Measurements from ENCODE around the gene FBXL15. TPM values are rescaled to one million over a fixed set of nuclear protein-coding genes. Genes with fewer than 3 reads are reported as not detected.

The FBXL15 gene
- total RNA-seq, 1 donor from 2014 or later: 25.6 TPM

GRCh38 chr10:102457591-102458150, 37.0 kb downstream of the FBXL15 start:
- no peaks in the 10 kb centered on the region for H3K36me3 Mint-ChIP-seq (ENCODE audit: low read depth)
- peaks cover 23% of the 10 kb centered on the region for H3K4me1 Mint-ChIP-seq
- DNase-seq (ENCODE audit: low read depth, low spot score): no peak
- no peaks in the 10 kb centered on the region for H3K9me3 Mint-ChIP-seq
- no peak for TF ChIP-seq CTCF (conservative IDR thresholded peaks at IDR 0.05)
- H3K27ac Mint-ChIP-seq (ENCODE audit: unreplicated experiment): no peak overlapping the region
- peaks cover 12% of the 10 kb centered on the region for H3K27me3 Mint-ChIP-seq (ENCODE audit: low read depth)
- H3K4me3 Mint-ChIP-seq: peak overlapping the region; percentile 3

GRCh38 chr10:102458656-102459055, 38.0 kb downstream of the FBXL15 start:
- TF ChIP-seq CTCF (conservative IDR thresholded peaks at IDR 0.05): no peak
- DNase-seq (ENCODE audit: low read depth, low spot score): no peak
- Mint-ChIP-seq H3K9me3 (no peaks in the 10 kb centered on the region), H3K27me3 (ENCODE audit: low read depth) (peaks cover 13% of the 10 kb centered on the region), H3K4me1 (peaks cover 29% of the 10 kb centered on the region), H3K4me3 (peak overlapping the region; percentile 48), H3K27ac (ENCODE audit: unreplicated experiment) (no peak overlapping the region), H3K36me3 (ENCODE audit: low read depth) (no peaks in the 10 kb centered on the region)

- H3K4me1 Mint-ChIP-seq: peaks cover 34% of the 10 kb centered on the region
- H3K27ac Mint-ChIP-seq (ENCODE audit: unreplicated experiment): peak overlapping the region; percentile 66
- no peak for DNase-seq (ENCODE audit: low read depth, low spot score)
- H3K9me3 Mint-ChIP-seq: no peaks in the 10 kb centered on the region
- H3K27me3 Mint-ChIP-seq (ENCODE audit: low read depth): peaks cover 13% of the 10 kb centered on the region
- H3K36me3 Mint-ChIP-seq (ENCODE audit: low read depth): no peaks in the 10 kb centered on the region
- no peak for TF ChIP-seq CTCF (conservative IDR thresholded peaks at IDR 0.05)
- H3K4me3 Mint-ChIP-seq: peak overlapping the region; percentile 80
These were observed 40.2 kb downstream of the FBXL15 start for GRCh38 chr10:102460836-102461186.

- peak overlapping the region; percentile 66 for H3K27ac Mint-ChIP-seq (ENCODE audit: unreplicated experiment)
- H3K4me1 Mint-ChIP-seq: peaks cover 34% of the 10 kb centered on the region
- peaks cover 13% of the 10 kb centered on the region for H3K27me3 Mint-ChIP-seq (ENCODE audit: low read depth)
- peak; percentile 81 for DNase-seq (ENCODE audit: low read depth, low spot score)
- H3K36me3 Mint-ChIP-seq (ENCODE audit: low read depth): no peaks in the 10 kb centered on the region
- no peaks in the 10 kb centered on the region for H3K9me3 Mint-ChIP-seq
- peak overlapping the region; percentile 80 for H3K4me3 Mint-ChIP-seq
- no peak for TF ChIP-seq CTCF (conservative IDR thresholded peaks at IDR 0.05)
These were observed 40.8 kb downstream of the FBXL15 start for GRCh38 chr10:102461187-102462054.

- Mint-ChIP-seq H3K4me3 (peak overlapping the region; percentile 80), H3K27ac (ENCODE audit: unreplicated experiment) (no peak overlapping the region)
- TF ChIP-seq CTCF (conservative IDR thresholded peaks at IDR 0.05): no peak
These were observed 41.9 kb downstream of the FBXL15 start for GRCh38 chr10:102462512-102463054.

More at GRCh38 chr10:102462512-102463054, 41.9 kb downstream of the FBXL15 start:
- Mint-ChIP-seq H3K36me3 (ENCODE audit: low read depth) (no peaks in the 10 kb centered on the region), H3K27me3 (ENCODE audit: low read depth) (peaks cover 13% of the 10 kb centered on the region), H3K4me1 (peaks cover 34% of the 10 kb centered on the region), H3K9me3 (no peaks in the 10 kb centered on the region)
- DNase-seq (ENCODE audit: low read depth, low spot score): peak; percentile 13

Measured in neural crest cell (in vitro differentiated cells).